Peyer's patch (tissue), 4 donors: Measurements from ENCODE around the gene ZC3H7B.

ENCODE experiments used
- CTCF ChIP-seq, 6 experiments: fragments of 450-650 bp in 4 of 6; fragments of 200-600 bp in 2 of 6; sonication (generic) in 1 of 6; IDR thresholded peaks; one replicate each; pipeline ENCODE4 v1.5.1; 2017 to 2019; ENCODE audit warnings: antibody characterized with exemption in 6 of 6, mild to moderate bottlenecking in 3 of 6, moderate library complexity in 1 of 6
- POLR2A ChIP-seq, 2 donors: fragments of 450-650 bp; IDR thresholded peaks; one replicate each; pipeline ENCODE4 v1.5.1; 2017; ENCODE audit warnings: antibody characterized with exemption in 2 of 2, mild to moderate bottlenecking in 2 of 2, moderate library complexity in 2 of 2

GRCh38 chr22:41252365-41252764, 49.0 kb upstream of the ZC3H7B start:
- TF ChIP-seq CTCF (IDR thresholded peaks at IDR 0.05) (no peak), POLR2A (IDR thresholded peaks at IDR 0.05) (no peak)
